Testis (tissue), 3 donors: ENCODE measurements around the gene KIF2A. TPM values are rescaled to one million over a fixed set of nuclear protein-coding genes. Genes with fewer than 3 reads are reported as not detected.

Experiments used
- DNase-seq: peaks from one replicate; pipeline ENCODE4 v3.0.0-alpha.2; 2019
- H3K27ac ChIP-seq, 2 donors: fragments of 200-600 bp; sonication (generic); one replicate each; pipeline ENCODE4 v1.5.1; 2019
- H3K27me3 ChIP-seq: fragments of 200-600 bp; sonication (generic); one replicate; pipeline ENCODE4 v1.5.1; 2019
- H3K36me3 ChIP-seq: fragments of 200-600 bp; sonication (generic); one replicate; pipeline ENCODE4 v1.5.1; 2017; ENCODE audit warnings: low read depth; ENCODE audit errors: missing control alignments
- H3K4me1 ChIP-seq: fragments of 200-600 bp; sonication (generic); one replicate; pipeline ENCODE4 v1.5.1; 2019
- H3K4me3 ChIP-seq, 2 donors: fragments of 200-600 bp; sonication (generic); one replicate each; pipeline ENCODE4 v1.5.1; 2017 to 2019
- H3K9me3 ChIP-seq: fragments of 200-600 bp; sonication (generic); one replicate; pipeline ENCODE4 v1.5.1; 2017
- CTCF ChIP-seq, 3 experiments: fragments of 450-650 bp in 2 of 3; fragments of 200-600 bp in 1 of 3; sonication (generic) in 1 of 3; IDR thresholded peaks; one replicate each; pipeline ENCODE4 v1.5.1; 2016 to 2019; ENCODE audit warnings: antibody characterized with exemption in 3 of 3, mild to moderate bottlenecking in 2 of 3, moderate library complexity in 1 of 3
- POLR2A ChIP-seq: fragments of 450-650 bp; IDR thresholded peaks from one replicate; pipeline ENCODE4 v1.6.1; 2017; ENCODE audit warnings: antibody characterized with exemption, mild to moderate bottlenecking, moderate library complexity
- WGBS, 2 donors: methylation state at CpG; one replicate each; pipeline ENCODE4 v1.1.5; 2018; 5-methylcytosine and 5-hydroxymethylcytosine counted together
- intact Hi-C: fragments of 100-400 bp; cut with DNase I; formaldehyde crosslinking; loops from one replicate; pipeline ENCODE4 v1.15.1; 2023; ENCODE audit warnings: low total_unique reads
- polyA plus RNA-seq: library from polyadenylated mRNA; stranded (reverse); fragments of 350-450 nt; fragmentation: Illumina TruSeq; extraction: RNeasy Lipid Tissue Mini Kit (QIAGEN cat#74804); gene quantifications from one replicate; pipeline ENCODE4 v1.2.3, GENCODE V29; 2014; ENCODE audit warnings: low read depth, low replicate concordance; ENCODE audit not compliant: insufficient read depth
- total RNA-seq, 2 donors: library from RNA; depleted of rRNA; stranded (reverse); fragments of >200 nt; gene quantifications; one replicate each; pipeline ENCODE4 v1.2.3, GENCODE V29; 2016

Gene KIF2A
- total and polyA plus RNA-seq, 3 donors from 2014 or later = 80.0 to 91.5 (median 86.5) TPM

- 1 to 2% methylated on average over 29 to 33 of the region's 33 CpGs for WGBS, 2 donors
- DNase-seq = peak; percentile 53
- Histone ChIP-seq H3K4me3 (peak overlapping the region; percentile 93 to 96), H3K36me3 (no peaks in the 10 kb centered on the region), H3K27me3 (no peaks in the 10 kb centered on the region), H3K27ac (peak overlapping the region; percentile 93), H3K9me3 (no peaks in the 10 kb centered on the region), H3K4me1 (peaks cover 5% of the 10 kb centered on the region)
- no peak for TF ChIP-seq CTCF (IDR thresholded peaks at IDR 0.05)
- no peak for TF ChIP-seq POLR2A
- intact Hi-C loops = no loop called here
These were observed 1.1 kb downstream of the KIF2A start for GRCh38 chr5:62306896-62307689.

DNA sequence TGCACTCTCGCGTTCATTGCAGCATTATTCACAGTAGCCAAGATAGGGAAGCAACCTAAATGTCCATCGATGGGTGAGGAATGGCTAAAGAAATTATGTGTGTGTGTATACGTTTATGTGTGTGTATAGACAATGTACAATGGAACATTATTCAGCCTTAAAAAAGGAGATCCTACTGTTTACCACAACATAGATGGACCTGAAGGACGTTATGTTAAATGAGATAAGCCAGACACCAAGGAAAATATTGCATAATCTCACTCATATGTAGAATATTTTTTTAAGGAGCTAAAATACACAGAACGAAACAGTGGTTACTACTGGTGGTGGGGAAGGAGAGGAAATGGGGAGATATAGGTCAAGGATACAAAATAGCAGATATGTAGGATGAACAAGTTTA, 2.4 kb downstream of the KIF2A start:
- peaks cover 5% of the 10 kb centered on the region for H3K4me1 ChIP-seq
- H3K27me3 ChIP-seq = no peaks in the 10 kb centered on the region

DNA sequence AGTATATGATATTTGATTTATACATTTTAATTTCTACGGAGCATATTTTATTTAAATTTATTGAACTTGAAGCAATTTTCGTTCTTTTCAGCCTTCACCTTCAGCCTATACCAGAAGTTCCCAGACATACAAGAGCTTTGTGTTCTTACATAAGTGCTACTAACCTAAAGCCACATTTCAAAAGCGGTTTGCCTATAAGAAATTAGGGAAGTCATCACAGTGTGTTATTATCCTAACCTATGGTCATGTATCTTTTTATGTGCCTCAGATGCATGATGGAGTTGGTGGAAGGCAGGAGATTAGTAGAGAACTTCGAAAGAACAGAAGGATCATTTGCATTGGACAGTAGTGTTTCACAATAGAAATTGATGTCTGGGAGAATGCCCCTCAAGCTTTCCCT, 3.1 kb downstream of the KIF2A start:
- Histone ChIP-seq H3K27ac (no peak overlapping the region), H3K4me3 (no peak overlapping the region), H3K27me3 (no peaks in the 10 kb centered on the region), H3K9me3 (no peaks in the 10 kb centered on the region), H3K36me3 (no peaks in the 10 kb centered on the region), H3K4me1 (peaks cover 5% of the 10 kb centered on the region)
- no peak for DNase-seq
- WGBS, 2 donors = 82 to 86% methylated on average over 4 of the region's 4 CpGs
- no peak for TF ChIP-seq CTCF (IDR thresholded peaks at IDR 0.05)
- no peak for TF ChIP-seq POLR2A
- intact Hi-C loops = no loop called here

More for the DNA sequence above, 2.4 kb downstream of the KIF2A start:
- Histone ChIP-seq H3K4me3 (no peak overlapping the region), H3K27ac (no peak overlapping the region), H3K36me3 (no peaks in the 10 kb centered on the region), H3K9me3 (no peaks in the 10 kb centered on the region)
- 60 to 72% methylated on average over 6 of the region's 6 CpGs for WGBS, 2 donors
- no peak for DNase-seq
- intact Hi-C loops = no loop called here
- TF ChIP-seq CTCF (IDR thresholded peaks at IDR 0.05) (no peak), POLR2A (no peak)

DNA sequence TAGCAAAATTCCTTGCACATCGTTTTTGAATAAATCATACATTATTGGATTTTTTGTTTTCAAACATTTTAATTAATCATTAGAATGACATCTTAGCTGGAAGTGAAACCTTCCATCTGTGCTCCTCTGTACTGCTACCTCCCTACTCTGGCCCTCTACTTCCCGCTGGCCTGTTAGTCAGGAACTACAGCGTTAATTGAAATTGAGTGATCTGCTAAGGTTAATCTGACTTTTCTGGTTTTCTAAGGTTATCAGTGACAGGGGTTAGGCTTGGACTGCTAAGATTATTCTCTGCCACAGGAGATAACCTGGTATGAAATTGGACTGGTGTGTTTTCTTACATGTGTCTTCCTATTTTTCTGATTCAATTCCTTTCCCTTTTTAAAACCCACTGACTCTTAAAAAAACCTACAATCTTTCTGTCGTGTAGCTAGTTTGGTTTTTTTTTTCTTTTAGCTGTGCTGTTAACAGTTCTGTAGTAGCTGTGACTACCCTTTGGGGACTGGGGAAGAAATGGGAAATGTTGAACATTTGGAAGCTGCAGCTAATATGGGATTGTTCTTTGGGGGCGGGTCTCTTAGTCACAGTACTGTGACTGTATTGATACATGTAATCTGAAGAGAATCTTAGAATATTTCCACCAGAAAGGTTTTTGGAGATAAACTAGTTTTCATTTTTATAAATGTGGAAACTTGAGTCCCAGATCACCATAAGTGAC, 4.6 kb downstream of the KIF2A start:
- no peak overlapping the region for H3K27ac ChIP-seq
- intact Hi-C loops = no loop called here
- TF ChIP-seq POLR2A (no peak), CTCF (IDR thresholded peaks at IDR 0.05) (no peak)
- peaks cover 5% of the 10 kb centered on the region for H3K4me1 ChIP-seq
- H3K27me3 ChIP-seq = no peaks in the 10 kb centered on the region
- H3K4me3 ChIP-seq = no peak overlapping the region
- WGBS, 2 donors = 81 to 85% methylated on average over 5 of the region's 5 CpGs
- no peaks in the 10 kb centered on the region for H3K36me3 ChIP-seq
- no peak for DNase-seq
- no peaks in the 10 kb centered on the region for H3K9me3 ChIP-seq
